Bronchial epithelial cell (primary cell): Measurements from ENCODE around the gene EFNA5. TPM values are rescaled to one million over a fixed set of nuclear protein-coding genes. Genes with fewer than 3 reads are reported as not detected.

Source experiments
- DNase-seq: peaks from one replicate; pipeline ENCODE4 v3.0.0-alpha.2; 2010; ENCODE audit warnings: low read depth
- FAIRE-seq: peaks from 2 replicates; lab custom pipeline; 2011; peaks lifted over from hg19 to GRCh38; lab: Jason Lieb, UNC
- H3K27me3 ChIP-seq: 2 replicates; pipeline ENCODE4 v1.5.1; 2011; ENCODE audit warnings: low read length; ENCODE audit not compliant: control insufficient read depth, insufficient read depth
- H3K36me3 ChIP-seq: 2 replicates; pipeline ENCODE4 v1.5.1; 2011; ENCODE audit warnings: low read length; ENCODE audit not compliant: control insufficient read depth, insufficient read depth
- H3K4me3 ChIP-seq: 2 replicates; pipeline ENCODE4 v1.5.1; 2011; ENCODE audit warnings: mild to moderate bottlenecking, low read depth, low read length, control low read depth
- total RNA-seq: library from RNA; depleted of rRNA; stranded (reverse); fragments of >200 nt; gene quantifications from 2 replicates; pipeline ENCODE4 v1.2.1, GENCODE V29; 2014
- TF ChIP-seq, protein P1 (sequence below): IDR thresholded peaks from 2 replicates; pipeline ENCODE4 v1.5.1; 2011; ENCODE audit warnings: mild to moderate bottlenecking, moderate library complexity, low read length, control low read depth, inconsistent platforms; ENCODE audit not compliant: insufficient read depth, severe bottlenecking

Gene EFNA5
- total RNA-seq, 1 donor from 2014 or later = 3.9 TPM

DNA sequence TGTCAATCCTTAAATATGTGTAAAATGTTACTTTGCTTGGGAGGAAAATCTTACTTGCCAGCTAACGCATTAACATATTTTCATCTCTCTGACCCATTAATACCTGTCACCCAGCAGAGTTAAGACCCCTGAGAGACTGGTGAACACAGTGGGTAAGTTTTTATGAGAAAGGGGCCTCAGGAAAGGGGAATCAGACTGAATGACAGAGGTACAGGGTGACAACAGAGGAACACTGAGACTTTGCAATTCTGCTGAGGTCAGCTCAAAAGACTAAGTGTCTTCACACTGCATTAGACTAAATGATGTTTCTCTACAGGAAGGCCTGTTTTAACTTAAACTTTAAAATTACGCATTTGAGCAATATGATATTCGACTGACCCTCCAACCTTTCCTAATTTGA, 223.8 kb downstream of the EFNA5 start:
- H3K4me3 ChIP-seq = no peak overlapping the region
- H3K27me3 ChIP-seq = no peaks in the 10 kb centered on the region
- FAIRE-seq = no peak
- H3K36me3 ChIP-seq = no peaks in the 10 kb centered on the region
- no peak for DNase-seq
- TF ChIP-seq, protein P1, sequence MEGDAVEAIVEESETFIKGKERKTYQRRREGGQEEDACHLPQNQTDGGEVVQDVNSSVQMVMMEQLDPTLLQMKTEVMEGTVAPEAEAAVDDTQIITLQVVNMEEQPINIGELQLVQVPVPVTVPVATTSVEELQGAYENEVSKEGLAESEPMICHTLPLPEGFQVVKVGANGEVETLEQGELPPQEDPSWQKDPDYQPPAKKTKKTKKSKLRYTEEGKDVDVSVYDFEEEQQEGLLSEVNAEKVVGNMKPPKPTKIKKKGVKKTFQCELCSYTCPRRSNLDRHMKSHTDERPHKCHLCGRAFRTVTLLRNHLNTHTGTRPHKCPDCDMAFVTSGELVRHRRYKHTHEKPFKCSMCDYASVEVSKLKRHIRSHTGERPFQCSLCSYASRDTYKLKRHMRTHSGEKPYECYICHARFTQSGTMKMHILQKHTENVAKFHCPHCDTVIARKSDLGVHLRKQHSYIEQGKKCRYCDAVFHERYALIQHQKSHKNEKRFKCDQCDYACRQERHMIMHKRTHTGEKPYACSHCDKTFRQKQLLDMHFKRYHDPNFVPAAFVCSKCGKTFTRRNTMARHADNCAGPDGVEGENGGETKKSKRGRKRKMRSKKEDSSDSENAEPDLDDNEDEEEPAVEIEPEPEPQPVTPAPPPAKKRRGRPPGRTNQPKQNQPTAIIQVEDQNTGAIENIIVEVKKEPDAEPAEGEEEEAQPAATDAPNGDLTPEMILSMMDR = no peak

DNA sequence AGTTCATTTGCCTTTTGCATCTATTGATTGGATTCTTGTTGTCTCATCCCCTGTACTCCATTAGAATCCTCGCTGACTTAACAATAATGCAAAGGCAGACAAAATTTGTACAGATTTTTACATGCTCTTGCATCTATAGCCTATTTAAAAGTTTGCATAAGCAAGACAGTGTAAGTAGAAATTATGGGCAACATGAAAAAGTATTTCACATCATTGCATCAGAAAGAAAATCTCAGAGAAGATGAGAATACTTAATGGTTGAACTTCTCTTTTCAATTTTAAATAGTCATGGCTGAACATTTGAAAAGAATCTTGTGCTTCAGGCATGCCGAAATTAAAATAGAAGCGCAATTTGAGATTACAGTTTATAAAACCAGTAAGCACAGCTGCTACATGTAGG, 226.4 kb downstream of the EFNA5 start:
- Histone ChIP-seq H3K27me3 (no peaks in the 10 kb centered on the region), H3K36me3 (no peaks in the 10 kb centered on the region), H3K4me3 (no peak overlapping the region)
- DNase-seq (no peak), FAIRE-seq (no peak)
- TF ChIP-seq, protein P1 = no peak

DNA sequence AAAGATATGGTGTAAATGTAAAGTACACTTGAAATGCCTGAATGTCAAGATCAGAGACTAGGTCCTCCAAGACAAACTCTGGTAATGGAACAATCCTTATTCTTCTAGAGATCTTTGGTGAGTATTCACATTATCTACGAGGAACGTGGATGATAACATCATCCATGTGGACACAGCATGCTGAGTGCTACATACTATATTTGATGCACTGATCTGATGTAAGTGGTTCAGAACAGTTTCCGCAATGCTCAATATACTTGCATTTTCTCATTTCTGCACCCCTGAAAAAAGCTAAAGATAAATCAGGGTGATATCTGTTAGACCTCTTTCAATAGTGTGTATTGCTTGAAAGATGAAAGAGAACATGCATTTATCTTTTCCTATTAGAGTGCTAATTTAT, 226.8 kb downstream of the EFNA5 start:
- TF ChIP-seq, protein P1 = no peak
- FAIRE-seq (no peak), DNase-seq (no peak)
- Histone ChIP-seq H3K36me3 (no peaks in the 10 kb centered on the region), H3K4me3 (no peak overlapping the region), H3K27me3 (no peaks in the 10 kb centered on the region)

DNA sequence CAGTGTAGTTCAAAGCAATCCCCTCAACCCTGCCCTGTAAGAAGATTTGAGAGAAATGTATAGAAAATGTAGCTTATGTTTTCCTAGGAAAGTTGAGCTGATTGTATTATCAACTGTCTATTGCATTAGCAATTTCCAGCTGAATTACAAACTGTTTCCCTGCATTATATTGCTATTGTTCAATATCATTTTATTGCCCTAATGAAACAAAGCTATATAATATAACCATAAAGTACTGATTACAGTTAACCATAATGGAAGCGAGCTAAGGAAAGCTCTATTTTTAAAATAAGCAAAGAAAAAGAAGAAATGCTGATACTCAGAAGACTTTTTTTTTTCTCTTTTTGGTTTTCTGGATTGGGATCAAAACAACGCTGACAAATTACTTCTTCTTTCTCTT, 228.3 kb downstream of the EFNA5 start:
- no peak overlapping the region for H3K4me3 ChIP-seq

DNA sequence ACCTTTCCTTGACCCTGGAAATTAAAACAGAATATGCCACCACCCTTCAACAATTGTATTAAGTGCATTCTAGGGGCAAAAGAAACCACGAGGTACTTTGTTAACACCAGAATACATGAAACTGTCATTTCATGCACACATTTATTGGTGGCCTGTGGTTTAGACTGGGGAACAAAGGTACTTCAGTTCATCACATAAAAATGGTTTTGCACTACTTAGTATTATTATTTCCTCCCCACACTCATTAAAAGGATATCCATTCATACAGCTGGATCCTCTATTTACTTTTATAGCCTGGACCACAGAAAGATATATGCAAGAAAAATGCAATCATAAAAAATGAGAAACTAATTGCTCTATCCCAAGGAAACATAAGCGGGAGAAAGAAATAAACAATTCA, 230.9 kb downstream of the EFNA5 start:
- Histone ChIP-seq H3K36me3 (no peaks in the 10 kb centered on the region), H3K27me3 (no peaks in the 10 kb centered on the region), H3K4me3 (no peak overlapping the region)
- TF ChIP-seq, protein P1 = no peak
- DNase-seq (no peak), FAIRE-seq (no peak)

More for the DNA sequence above, 228.3 kb downstream of the EFNA5 start:
- no peak for FAIRE-seq
- no peaks in the 10 kb centered on the region for H3K36me3 ChIP-seq
- TF ChIP-seq, protein P1 = no peak
- no peaks in the 10 kb centered on the region for H3K27me3 ChIP-seq
- DNase-seq = no peak

DNA sequence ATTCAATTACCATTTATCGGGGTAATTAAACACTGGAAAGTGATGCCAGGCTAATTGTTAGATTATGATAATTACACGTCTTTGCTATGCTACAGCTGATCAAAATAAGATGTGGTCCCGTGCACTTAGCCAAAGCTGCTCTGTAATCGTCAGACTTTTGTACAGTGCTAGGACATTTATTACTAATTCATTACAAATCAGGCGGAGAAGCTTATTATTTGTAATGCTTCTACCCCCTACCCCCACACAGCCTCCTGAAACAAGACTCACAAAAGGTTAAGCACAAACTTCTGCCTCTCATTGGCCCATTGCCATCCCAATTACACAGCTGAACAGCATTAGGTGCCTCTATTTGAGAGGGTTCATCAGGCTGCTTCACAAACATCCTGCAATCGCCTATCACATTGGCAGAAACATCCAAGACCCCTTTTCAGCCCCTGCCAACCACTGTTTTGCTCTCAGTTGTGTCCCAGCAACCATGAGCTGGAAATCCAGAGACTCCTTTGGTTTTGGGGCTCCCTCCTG, 232.7 kb downstream of the EFNA5 start:
- TF ChIP-seq, protein P1 = no peak
- DNase-seq (no peak), FAIRE-seq (no peak)
- H3K36me3 ChIP-seq = no peaks in the 10 kb centered on the region
- no peak overlapping the region for H3K4me3 ChIP-seq
- H3K27me3 ChIP-seq = no peaks in the 10 kb centered on the region
